Prostate gland (tissue), 2 donors: ENCODE data around the gene DEFB123.
"Not testable (repeated sequence)": the region's sequence is repeated elsewhere in the genome, so short reads cannot be mapped to it uniquely, and the experiment has no call there.

Experiments
- CTCF ChIP-seq, 4 experiments: fragments of 200-600 bp in 2 of 4; fragments of 450-650 bp in 2 of 4; sonication (generic) in 2 of 4; IDR thresholded peaks; 1 replicate in 3 of 4; 2 replicates in 1 of 4; pipeline ENCODE4 v1.5.1; 2016 to 2019; ENCODE audit warnings: antibody characterized with exemption in 4 of 4, mild to moderate bottlenecking in 2 of 4, moderate library complexity in 2 of 4
- POLR2A ChIP-seq: fragments of 450-650 bp; IDR thresholded peaks from one replicate; pipeline ENCODE4 v1.6.1; 2016; ENCODE audit warnings: antibody characterized with exemption, mild to moderate bottlenecking
- POLR2AphosphoS5 ChIP-seq: sonication (generic); formaldehyde crosslinking; IDR thresholded peaks from one replicate; pipeline ENCODE4 v1.6.1; 2017; ENCODE audit warnings: antibody characterized with exemption

DNA sequence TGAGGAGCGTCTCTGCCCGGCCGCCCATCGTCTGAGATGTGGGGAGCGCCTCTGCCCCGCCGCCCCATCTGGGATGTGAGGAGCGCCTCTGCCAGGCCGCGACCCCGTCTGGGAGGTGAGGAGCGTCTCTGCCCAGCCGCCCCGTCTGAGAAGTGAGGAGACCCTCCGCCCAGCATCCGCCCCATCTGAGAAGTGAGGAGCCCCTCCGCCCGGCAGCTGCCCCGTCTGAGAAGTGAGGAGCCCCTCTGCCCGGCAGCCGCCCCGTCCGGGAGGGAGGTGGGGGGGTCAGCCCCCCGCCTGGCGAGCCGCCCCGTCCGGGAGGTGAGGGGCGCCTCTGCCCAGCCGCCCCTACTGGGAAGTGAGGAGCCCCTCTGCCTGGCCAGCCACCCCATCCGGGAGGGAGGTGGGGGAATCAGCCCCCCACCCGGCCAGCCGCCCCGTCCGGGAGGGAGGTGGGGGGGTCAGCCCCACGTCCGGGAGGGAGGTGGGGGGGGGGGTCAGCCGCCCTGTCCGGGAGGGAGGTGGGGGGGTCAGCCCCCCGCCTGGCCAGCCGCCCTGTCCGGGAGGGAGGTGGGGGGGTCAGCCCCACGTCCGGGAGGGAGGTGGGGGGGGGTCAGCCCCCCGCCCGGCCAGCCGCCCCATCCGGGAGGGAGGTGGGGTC, 13.4 kb upstream of the DEFB123 start:
- not testable (repeated sequence) for TF ChIP-seq CTCF (IDR thresholded peaks at IDR 0.05); POLR2A; POLR2AphosphoS5
